Measurements from ENCODE around the gene MCC.

Gene MCC

GRCh38 chr5:113000466-113000865 lies 487.8 kb downstream of the MCC start:
- DNase-seq, result no peak

- DNase-seq, result no peak
Measured at GRCh38 chr5:112998296-112998695, 490.0 kb downstream of the MCC start.

GRCh38 chr5:112996830-112997374 lies 491.4 kb downstream of the MCC start:
- no peak for DNase-seq

GRCh38 chr5:112995764-112996618 lies 492.3 kb downstream of the MCC start:
- peak; percentile 88 for DNase-seq

GRCh38 chr5:112986224-112986623 lies 502.0 kb downstream of the MCC start:
- no peak for DNase-seq

- no peak for DNase-seq
Measured at GRCh38 chr5:112983363-112983762, 504.9 kb downstream of the MCC start.

- DNase-seq, result peak; percentile 72
Measured at GRCh38 chr5:112979723-112980122, 508.5 kb downstream of the MCC start.

GRCh38 chr5:112978836-112979235 lies 509.4 kb downstream of the MCC start:
- peak; percentile 65 for DNase-seq

GRCh38 chr5:112977440-112977861 lies 510.8 kb downstream of the MCC start:
- DNase-seq, result peak; percentile 69

GRCh38 chr5:112976432-112977309 lies 511.6 kb downstream of the MCC start, which contains the start of gene DCP2:
Gene DCP2 (plus strand): TSS chr5:112976798. CDS start chr5:112976934, 136 bp downstream.
- DNase-seq, result peak; percentile 99

GRCh38 chr5:112975721-112976431 lies 512.4 kb downstream of the MCC start:
- DNase-seq, result no peak

GRCh38 chr5:112974901-112975300 lies 513.4 kb downstream of the MCC start:
- no peak for DNase-seq

- peak; percentile 49 for DNase-seq
Measured at GRCh38 chr5:112973904-112974303, 514.3 kb downstream of the MCC start.

GRCh38 chr5:112973036-112973435 lies 515.2 kb downstream of the MCC start:
- DNase-seq, result no peak
